HG03066 (cell line): Measurements from ENCODE around the gene LIG3.
"Not testable (repeated sequence)": the region's sequence is repeated elsewhere in the genome, so short reads cannot be mapped to it uniquely, and the experiment has no call there.

ENCODE experiments used
- ATAC-seq: cut with Tn5 transposase; IDR thresholded peaks from one replicate; pipeline ENCODE4 v1.9.1; 2021; ENCODE audit warnings: low read depth; ENCODE audit not compliant: unreplicated experiment

LIG3 gene

GRCh38 chr17:34980353-34980680 lies at the start of gene LIG3:
Gene LIG3, plus strand, starts transcription at chr17:34980512. Its CDS starts 2,494 bp downstream, at chr17:34983006.
- peak; percentile 71 for ATAC-seq

GRCh38 chr17:34950780-34951179 lies 29.5 kb upstream of the LIG3 start:
- ATAC-seq = not testable (repeated sequence)

GRCh38 chr17:34958438-34958837 lies 21.9 kb upstream of the LIG3 start:
- no peak for ATAC-seq

- peak; percentile 88 for ATAC-seq
These were observed 19.0 kb upstream of the LIG3 start, which contains the start of the genes CCT6B and ZNF830 for GRCh38 chr17:34961093-34961911. Gene CCT6B, minus strand, starts transcription at chr17:34961460. Its CDS starts 67 bp downstream, at chr17:34961393. Gene ZNF830, plus strand, starts transcription at chr17:34961540. Its CDS starts 27 bp downstream, at chr17:34961567.

GRCh38 chr17:34974179-34974578 lies 6.1 kb upstream of the LIG3 start:
- no peak for ATAC-seq

GRCh38 chr17:34974794-34975785 lies 5.2 kb upstream of the LIG3 start:
- no peak for ATAC-seq

GRCh38 chr17:34979153-34979552 lies 1.2 kb upstream of the LIG3 start:
- no peak for ATAC-seq

GRCh38 chr17:34979650-34980352 lies 511 bp upstream of the LIG3 start:
- ATAC-seq = no peak

- ATAC-seq = peak; percentile 61
These were observed 597 bp downstream of the LIG3 start for GRCh38 chr17:34980681-34981537.

GRCh38 chr17:34981538-34982241 lies 1.4 kb downstream of the LIG3 start:
- no peak for ATAC-seq

- ATAC-seq = no peak
These were observed 6.9 kb downstream of the LIG3 start for GRCh38 chr17:34987232-34987631.

- ATAC-seq = no peak
These were observed 8.3 kb downstream of the LIG3 start for GRCh38 chr17:34988644-34989043.

GRCh38 chr17:34989473-34989872 lies 9.2 kb downstream of the LIG3 start:
- ATAC-seq = no peak

- ATAC-seq = no peak
These were observed 10.6 kb downstream of the LIG3 start for GRCh38 chr17:34990921-34991365.

GRCh38 chr17:34991606-34992005 lies 11.3 kb downstream of the LIG3 start:
- no peak for ATAC-seq

GRCh38 chr17:34993031-34993430 lies 12.7 kb downstream of the LIG3 start:
- no peak for ATAC-seq

- ATAC-seq = no peak
These were observed 16.3 kb downstream of the LIG3 start for GRCh38 chr17:34996422-34997285.

- ATAC-seq = no peak
These were observed 17.1 kb downstream of the LIG3 start for GRCh38 chr17:34997355-34997862.
